ENCODE results near the gene ADAT1. TPM values are rescaled to one million over a fixed set of nuclear protein-coding genes. Genes with fewer than 3 reads are reported as not detected.
A peak's percentile ranks its signal among the peaks of the same experiment; 100 is the strongest.

Gene ADAT1
- total and polyA plus RNA-seq, 4 donors = 13.2 to 42.3 (median 18.5) TPM

DNA sequence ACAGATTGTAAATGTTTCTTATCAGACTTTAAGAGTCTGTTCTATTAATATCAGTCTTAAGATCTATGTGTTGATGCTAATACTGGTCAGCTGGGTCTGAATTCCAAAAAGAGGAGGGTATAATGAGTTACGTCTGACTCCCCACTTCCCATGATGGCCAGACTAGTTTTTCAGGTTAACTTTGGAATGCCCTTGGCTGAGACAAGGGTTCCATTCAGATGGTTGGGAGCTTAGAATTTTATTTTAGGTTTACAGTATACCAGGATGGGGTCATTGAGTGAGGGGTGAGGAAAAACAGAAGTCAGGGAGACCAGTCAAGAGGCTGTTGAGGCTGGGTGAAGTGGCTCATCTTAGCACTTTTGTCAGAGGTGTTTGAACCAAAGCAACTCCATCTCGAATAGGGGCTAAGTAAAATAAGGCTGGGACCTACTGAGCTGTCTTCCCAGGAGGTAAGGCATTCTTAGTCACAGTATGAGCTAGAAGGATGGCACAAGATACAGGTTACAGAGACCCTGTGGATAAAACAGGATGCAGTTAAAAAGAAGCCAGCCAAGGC is 64.2 kb downstream of the ADAT1 start:
- H3K36me3 ChIP-seq (ENCODE audit: control insufficient read depth in 4 of 4, insufficient read depth in 3 of 4, low read depth in 1 of 4, low read length in 3 of 4) = no peaks in the 10 kb centered on the region
- H3K27me3 ChIP-seq (ENCODE audit: control insufficient read depth in 4 of 4, insufficient read depth in 4 of 4, low read length in 3 of 4) = no peaks in the 10 kb centered on the region
- H3K27ac ChIP-seq (ENCODE audit: low read depth in 1 of 2, low read length in 2 of 2) = no peak overlapping the region
- no peak overlapping the region for H3K4me3 ChIP-seq (ENCODE audit: low read depth in 1 of 3, low read length in 3 of 3)
- H3K9ac ChIP-seq (ENCODE audit: low read depth in 1 of 2, low read length in 2 of 2) = no peak overlapping the region
- 81% methylated on average over 2 of the region's 2 CpGs for WGBS
- no peaks in the 10 kb centered on the region for H3K9me3 ChIP-seq (ENCODE audit: control insufficient read depth in 4 of 4, low read length in 3 of 4)
- no peak for DNase-seq (ENCODE audit: low spot score)
- peaks cover 0 to 14% (median 9%) of the 10 kb centered on the region in 4 donors for H3K4me1 ChIP-seq (ENCODE audit: control insufficient read depth in 4 of 4, insufficient read depth in 4 of 4, low read length in 3 of 4)
- TF ChIP-seq GABPA (IDR thresholded peaks at IDR 0.05 in 1 of 2, conservative IDR thresholded peaks at IDR 0.05 in 1 of 2) = no peak
- TF ChIP-seq HNF4G (IDR thresholded peaks at IDR 0.05) = no peak
- TF ChIP-seq SP1 (IDR thresholded peaks at IDR 0.05) = no peak

- H3K4me1 ChIP-seq (ENCODE audit: control insufficient read depth in 4 of 4, insufficient read depth in 4 of 4, low read length in 3 of 4) = peaks cover 0 to 14% (median 9%) of the 10 kb centered on the region in 4 donors
- no peaks in the 10 kb centered on the region for H3K27me3 ChIP-seq (ENCODE audit: control insufficient read depth in 4 of 4, insufficient read depth in 4 of 4, low read length in 3 of 4)
- WGBS = 57% methylated on average over 16 of the region's 16 CpGs
- no peaks in the 10 kb centered on the region for H3K9me3 ChIP-seq (ENCODE audit: control insufficient read depth in 4 of 4, low read length in 3 of 4)
- H3K27ac ChIP-seq (ENCODE audit: low read depth in 1 of 2, low read length in 2 of 2) = peak overlapping the region; percentile 33 to 55
- H3K36me3 ChIP-seq (ENCODE audit: control insufficient read depth in 4 of 4, insufficient read depth in 3 of 4, low read depth in 1 of 4, low read length in 3 of 4) = no peaks in the 10 kb centered on the region
- DNase-seq (ENCODE audit: low spot score) = no peak
- peak overlapping the region in 1 of 2 donors; percentile 58 for H3K9ac ChIP-seq (ENCODE audit: low read depth in 1 of 2, low read length in 2 of 2)
- TF ChIP-seq ZBTB33 (IDR thresholded peaks at IDR 0.05) (no peak), JUND (IDR thresholded peaks at IDR 0.05) (no peak), HNF4A (conservative IDR thresholded peaks at IDR 0.05) (no peak), GABPA (IDR thresholded peaks at IDR 0.05 in 1 of 2, conservative IDR thresholded peaks at IDR 0.05 in 1 of 2) (no peak), TAF1 (conservative IDR thresholded peaks at IDR 0.05) (no peak), YY1 (IDR thresholded peaks at IDR 0.05) (no peak), REST (IDR thresholded peaks at IDR 0.05) (no peak), FOXA1 (IDR thresholded peaks at IDR 0.05) (no peak), RAD21 (IDR thresholded peaks at IDR 0.05) (no peak), HNF4G (IDR thresholded peaks at IDR 0.05) (no peak), FOXA2 (IDR thresholded peaks at IDR 0.05) (no peak), SP1 (IDR thresholded peaks at IDR 0.05) (no peak), EGR1 (IDR thresholded peaks at IDR 0.05; ENCODE audit: low read depth in 2 of 2) (no peak), NR2F2 (IDR thresholded peaks at IDR 0.05) (no peak)
- TF ChIP-seq, protein P1, sequence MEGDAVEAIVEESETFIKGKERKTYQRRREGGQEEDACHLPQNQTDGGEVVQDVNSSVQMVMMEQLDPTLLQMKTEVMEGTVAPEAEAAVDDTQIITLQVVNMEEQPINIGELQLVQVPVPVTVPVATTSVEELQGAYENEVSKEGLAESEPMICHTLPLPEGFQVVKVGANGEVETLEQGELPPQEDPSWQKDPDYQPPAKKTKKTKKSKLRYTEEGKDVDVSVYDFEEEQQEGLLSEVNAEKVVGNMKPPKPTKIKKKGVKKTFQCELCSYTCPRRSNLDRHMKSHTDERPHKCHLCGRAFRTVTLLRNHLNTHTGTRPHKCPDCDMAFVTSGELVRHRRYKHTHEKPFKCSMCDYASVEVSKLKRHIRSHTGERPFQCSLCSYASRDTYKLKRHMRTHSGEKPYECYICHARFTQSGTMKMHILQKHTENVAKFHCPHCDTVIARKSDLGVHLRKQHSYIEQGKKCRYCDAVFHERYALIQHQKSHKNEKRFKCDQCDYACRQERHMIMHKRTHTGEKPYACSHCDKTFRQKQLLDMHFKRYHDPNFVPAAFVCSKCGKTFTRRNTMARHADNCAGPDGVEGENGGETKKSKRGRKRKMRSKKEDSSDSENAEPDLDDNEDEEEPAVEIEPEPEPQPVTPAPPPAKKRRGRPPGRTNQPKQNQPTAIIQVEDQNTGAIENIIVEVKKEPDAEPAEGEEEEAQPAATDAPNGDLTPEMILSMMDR (IDR thresholded peaks at IDR 0.05; ENCODE audit: low read depth, low read length, missing input control) = no peak
- TF ChIP-seq, protein P2, sequence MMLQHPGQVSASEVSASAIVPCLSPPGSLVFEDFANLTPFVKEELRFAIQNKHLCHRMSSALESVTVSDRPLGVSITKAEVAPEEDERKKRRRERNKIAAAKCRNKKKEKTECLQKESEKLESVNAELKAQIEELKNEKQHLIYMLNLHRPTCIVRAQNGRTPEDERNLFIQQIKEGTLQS (IDR thresholded peaks at IDR 0.05) = no peak
- H3K4me3 ChIP-seq (ENCODE audit: low read depth in 1 of 3, low read length in 3 of 3) = peak overlapping the region in 2 of 3 donors; percentile 59 to 83
Measured at GRCh38 chr16:75556431-75556950, 66.6 kb downstream of the ADAT1 start.

Data from liver (tissue), 9 donors.